GM12874 (cell line): ENCODE measurements around the gene NCMAP.

Experiments used
- TF ChIP-seq, protein P1 (sequence below): IDR thresholded peaks from 2 replicates; pipeline ENCODE4 v1.5.1; 2011; ENCODE audit warnings: low read depth, mild to moderate bottlenecking, control low read depth, low read length, moderate library complexity; ENCODE audit not compliant: insufficient read depth

Gene NCMAP

GRCh38 chr1:24654010-24654409 is 98.1 kb downstream of the NCMAP start:
- TF ChIP-seq, protein P1, sequence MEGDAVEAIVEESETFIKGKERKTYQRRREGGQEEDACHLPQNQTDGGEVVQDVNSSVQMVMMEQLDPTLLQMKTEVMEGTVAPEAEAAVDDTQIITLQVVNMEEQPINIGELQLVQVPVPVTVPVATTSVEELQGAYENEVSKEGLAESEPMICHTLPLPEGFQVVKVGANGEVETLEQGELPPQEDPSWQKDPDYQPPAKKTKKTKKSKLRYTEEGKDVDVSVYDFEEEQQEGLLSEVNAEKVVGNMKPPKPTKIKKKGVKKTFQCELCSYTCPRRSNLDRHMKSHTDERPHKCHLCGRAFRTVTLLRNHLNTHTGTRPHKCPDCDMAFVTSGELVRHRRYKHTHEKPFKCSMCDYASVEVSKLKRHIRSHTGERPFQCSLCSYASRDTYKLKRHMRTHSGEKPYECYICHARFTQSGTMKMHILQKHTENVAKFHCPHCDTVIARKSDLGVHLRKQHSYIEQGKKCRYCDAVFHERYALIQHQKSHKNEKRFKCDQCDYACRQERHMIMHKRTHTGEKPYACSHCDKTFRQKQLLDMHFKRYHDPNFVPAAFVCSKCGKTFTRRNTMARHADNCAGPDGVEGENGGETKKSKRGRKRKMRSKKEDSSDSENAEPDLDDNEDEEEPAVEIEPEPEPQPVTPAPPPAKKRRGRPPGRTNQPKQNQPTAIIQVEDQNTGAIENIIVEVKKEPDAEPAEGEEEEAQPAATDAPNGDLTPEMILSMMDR = no peak

GRCh38 chr1:24656046-24656445 is 100.2 kb downstream of the NCMAP start:
- TF ChIP-seq, protein P1 = no peak

DNA sequence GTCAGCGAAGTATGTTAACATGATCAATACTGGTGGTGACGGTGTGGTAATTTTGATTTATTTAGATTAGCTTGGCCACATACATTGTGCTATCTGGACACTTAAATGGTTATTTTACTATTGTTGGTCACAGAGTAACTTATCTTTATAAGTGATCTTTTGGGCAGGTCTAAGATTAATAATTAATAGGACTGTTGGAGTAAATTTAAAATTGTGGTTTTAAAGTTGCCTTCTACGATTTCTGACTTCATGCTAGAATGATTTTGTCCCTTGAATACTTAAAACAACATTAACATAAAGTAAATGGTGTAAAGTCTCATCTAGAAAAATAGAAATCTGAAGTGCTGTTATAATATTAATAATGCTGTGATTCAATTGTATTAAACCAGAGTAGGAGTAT is 101.9 kb downstream of the NCMAP start:
- TF ChIP-seq, protein P1 = no peak
